NCI-H524 treated with DMSO at 0.1 percent for 48 hours (cell line): Measurements from ENCODE around the gene RUNX2.

Source experiments
- DNase-seq: peaks from one replicate; lab custom pipeline; 2025; lab: John Stamatoyannopoulos, UW

The RUNX2 gene

GRCh38 chr6:45619994-45620471 is 291.9 kb downstream of the RUNX2 start:
- no peak for DNase-seq

GRCh38 chr6:45624228-45624627 is 296.1 kb downstream of the RUNX2 start:
- DNase-seq = no peak

- DNase-seq = no peak
These were observed 297.1 kb downstream of the RUNX2 start for GRCh38 chr6:45625191-45625664.

- no peak for DNase-seq
These were observed 298.2 kb downstream of the RUNX2 start for GRCh38 chr6:45626087-45626891.

GRCh38 chr6:45630314-45630713 is 302.2 kb downstream of the RUNX2 start:
- DNase-seq = no peak

- no peak for DNase-seq
These were observed 302.7 kb downstream of the RUNX2 start for GRCh38 chr6:45630801-45631200.

GRCh38 chr6:45631396-45631795 is 303.3 kb downstream of the RUNX2 start:
- DNase-seq = no peak

GRCh38 chr6:45633272-45633908 is 305.3 kb downstream of the RUNX2 start:
- no peak for DNase-seq

- DNase-seq = no peak
These were observed 306.1 kb downstream of the RUNX2 start for GRCh38 chr6:45634231-45634630.

- DNase-seq = no peak
These were observed 307.2 kb downstream of the RUNX2 start for GRCh38 chr6:45635284-45635867.

GRCh38 chr6:45637056-45637455 is 308.9 kb downstream of the RUNX2 start:
- no peak for DNase-seq

- no peak for DNase-seq
These were observed 309.6 kb downstream of the RUNX2 start for GRCh38 chr6:45637611-45638257.

- DNase-seq = no peak
These were observed 312.0 kb downstream of the RUNX2 start for GRCh38 chr6:45640081-45640491.

- DNase-seq = no peak
These were observed 312.7 kb downstream of the RUNX2 start for GRCh38 chr6:45640811-45641210.

GRCh38 chr6:45642331-45643125 is 314.4 kb downstream of the RUNX2 start:
- DNase-seq = no peak

GRCh38 chr6:45643126-45643525 is 315.0 kb downstream of the RUNX2 start:
- no peak for DNase-seq

- DNase-seq = no peak
These were observed 316.6 kb downstream of the RUNX2 start for GRCh38 chr6:45644720-45645119.

GRCh38 chr6:45645302-45645701 is 317.2 kb downstream of the RUNX2 start:
- no peak for DNase-seq

- no peak for DNase-seq
These were observed 319.5 kb downstream of the RUNX2 start for GRCh38 chr6:45647341-45648261.

- DNase-seq = no peak
These were observed 320.1 kb downstream of the RUNX2 start for GRCh38 chr6:45648262-45648620.
